ENCODE measurements around the gene TEAD1. TPM values are rescaled to one million over a fixed set of nuclear protein-coding genes. Genes with fewer than 3 reads are reported as not detected.

TEAD1 gene
- polyA plus RNA-seq, 1 donor from 2014 or later, result 12.2 TPM

DNA sequence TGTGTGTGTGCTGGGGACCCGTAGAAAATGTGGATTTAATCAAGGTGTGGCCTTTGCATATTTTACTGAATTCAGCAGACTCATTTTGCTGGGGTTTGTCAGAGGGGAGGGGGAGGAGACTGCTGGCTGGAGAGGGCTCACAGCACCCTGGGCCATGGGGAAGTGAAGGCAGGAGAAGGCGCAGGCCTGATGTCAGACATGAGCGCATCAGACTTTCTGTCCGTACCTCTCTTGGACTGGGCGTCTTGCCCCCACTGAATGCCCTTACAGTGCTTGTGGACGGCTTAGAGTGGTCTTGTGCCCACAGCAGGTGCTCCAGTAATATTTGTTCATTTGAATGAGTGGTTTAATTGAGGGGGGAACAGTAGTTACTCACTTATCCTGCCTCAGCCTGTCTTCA lies 75.2 kb downstream of the TEAD1 start:
- H3K9me3 ChIP-seq (ENCODE audit: low read length), result no peaks in the 10 kb centered on the region
- no peaks in the 10 kb centered on the region for H4K20me1 ChIP-seq (ENCODE audit: insufficient read depth)
- H3K4me2 ChIP-seq (ENCODE audit: low read length), result no peak overlapping the region
- peaks cover 50% of the 10 kb centered on the region for H3K79me2 ChIP-seq (replicated peaks; ENCODE audit: insufficient read depth, low read length)
- TF ChIP-seq SMC3 (conservative IDR thresholded peaks at IDR 0.05; ENCODE audit: poor library complexity) (no peak), EZH2 (IDR thresholded peaks at IDR 0.05; ENCODE audit: borderline replicate concordance, insufficient read depth, low read length, poor library complexity, severe bottlenecking) (no peak), EP300 (conservative IDR thresholded peaks at IDR 0.05; ENCODE audit: poor library complexity, severe bottlenecking) (no peak), POLR2AphosphoS5 (IDR thresholded peaks at IDR 0.05) (no peak), MXI1 (conservative IDR thresholded peaks at IDR 0.05; ENCODE audit: poor library complexity, severe bottlenecking) (no peak)
- TF ChIP-seq, protein P1, sequence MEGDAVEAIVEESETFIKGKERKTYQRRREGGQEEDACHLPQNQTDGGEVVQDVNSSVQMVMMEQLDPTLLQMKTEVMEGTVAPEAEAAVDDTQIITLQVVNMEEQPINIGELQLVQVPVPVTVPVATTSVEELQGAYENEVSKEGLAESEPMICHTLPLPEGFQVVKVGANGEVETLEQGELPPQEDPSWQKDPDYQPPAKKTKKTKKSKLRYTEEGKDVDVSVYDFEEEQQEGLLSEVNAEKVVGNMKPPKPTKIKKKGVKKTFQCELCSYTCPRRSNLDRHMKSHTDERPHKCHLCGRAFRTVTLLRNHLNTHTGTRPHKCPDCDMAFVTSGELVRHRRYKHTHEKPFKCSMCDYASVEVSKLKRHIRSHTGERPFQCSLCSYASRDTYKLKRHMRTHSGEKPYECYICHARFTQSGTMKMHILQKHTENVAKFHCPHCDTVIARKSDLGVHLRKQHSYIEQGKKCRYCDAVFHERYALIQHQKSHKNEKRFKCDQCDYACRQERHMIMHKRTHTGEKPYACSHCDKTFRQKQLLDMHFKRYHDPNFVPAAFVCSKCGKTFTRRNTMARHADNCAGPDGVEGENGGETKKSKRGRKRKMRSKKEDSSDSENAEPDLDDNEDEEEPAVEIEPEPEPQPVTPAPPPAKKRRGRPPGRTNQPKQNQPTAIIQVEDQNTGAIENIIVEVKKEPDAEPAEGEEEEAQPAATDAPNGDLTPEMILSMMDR (IDR thresholded peaks at IDR 0.05; ENCODE audit: poor library complexity, severe bottlenecking), result no peak
- no peak overlapping the region for H3K27ac ChIP-seq (ENCODE audit: low read length)
- no peak overlapping the region for H3K4me3 ChIP-seq (ENCODE audit: low read length)
- no peaks in the 10 kb centered on the region for H3K27me3 ChIP-seq (ENCODE audit: insufficient read depth, low read depth, low read length)
- no peaks in the 10 kb centered on the region for H3K36me3 ChIP-seq (ENCODE audit: insufficient read depth, low read length)
- no peaks in the 10 kb centered on the region for H3F3A ChIP-seq (ENCODE audit: insufficient read depth, low read length, poor library complexity, severe bottlenecking)
- no peak overlapping the region for H2AFZ ChIP-seq (ENCODE audit: low read depth, low read length)
- no peak overlapping the region for H3K9ac ChIP-seq (ENCODE audit: low read length)
- no peaks in the 10 kb centered on the region for H3K9me2 ChIP-seq (ENCODE audit: insufficient read depth, low read length)

DNA sequence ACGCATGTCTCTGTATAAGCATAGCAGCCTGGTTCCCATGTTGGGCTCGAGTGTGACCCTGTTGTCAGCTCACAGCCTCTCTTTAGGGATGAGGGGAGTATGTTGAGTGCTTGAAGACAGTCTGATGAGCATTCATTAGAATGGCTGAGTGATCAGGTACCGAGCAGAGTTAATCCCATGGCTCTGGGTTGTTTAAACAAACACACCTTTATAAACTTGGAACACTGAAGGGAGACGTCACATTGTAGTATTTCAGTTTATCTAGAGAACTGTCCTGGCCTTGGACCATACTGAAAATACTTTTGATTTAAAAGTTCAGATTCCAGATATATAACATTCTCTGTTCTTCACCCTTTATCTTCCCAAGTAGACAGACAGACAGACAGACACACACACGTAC lies 76.0 kb downstream of the TEAD1 start:
- H3K9me2 ChIP-seq (ENCODE audit: insufficient read depth, low read length), result no peaks in the 10 kb centered on the region
- H4K20me1 ChIP-seq (ENCODE audit: insufficient read depth), result no peaks in the 10 kb centered on the region
- no peaks in the 10 kb centered on the region for H3K27me3 ChIP-seq (ENCODE audit: insufficient read depth, low read depth, low read length)
- H3F3A ChIP-seq (ENCODE audit: insufficient read depth, low read length, poor library complexity, severe bottlenecking), result no peaks in the 10 kb centered on the region
- peaks cover 53% of the 10 kb centered on the region for H3K79me2 ChIP-seq (replicated peaks; ENCODE audit: insufficient read depth, low read length)
- H3K27ac ChIP-seq (ENCODE audit: low read length), result no peak overlapping the region
- H3K4me2 ChIP-seq (ENCODE audit: low read length), result no peak overlapping the region
- no peaks in the 10 kb centered on the region for H3K9me3 ChIP-seq (ENCODE audit: low read length)
- TF ChIP-seq EZH2 (IDR thresholded peaks at IDR 0.05; ENCODE audit: borderline replicate concordance, insufficient read depth, low read length, poor library complexity, severe bottlenecking), result no peak
- TF ChIP-seq, protein P1 (IDR thresholded peaks at IDR 0.05; ENCODE audit: poor library complexity, severe bottlenecking), result no peak
- no peak for TF ChIP-seq POLR2AphosphoS5 (IDR thresholded peaks at IDR 0.05)
- TF ChIP-seq EP300 (conservative IDR thresholded peaks at IDR 0.05; ENCODE audit: poor library complexity, severe bottlenecking), result no peak
- TF ChIP-seq, protein P2, sequence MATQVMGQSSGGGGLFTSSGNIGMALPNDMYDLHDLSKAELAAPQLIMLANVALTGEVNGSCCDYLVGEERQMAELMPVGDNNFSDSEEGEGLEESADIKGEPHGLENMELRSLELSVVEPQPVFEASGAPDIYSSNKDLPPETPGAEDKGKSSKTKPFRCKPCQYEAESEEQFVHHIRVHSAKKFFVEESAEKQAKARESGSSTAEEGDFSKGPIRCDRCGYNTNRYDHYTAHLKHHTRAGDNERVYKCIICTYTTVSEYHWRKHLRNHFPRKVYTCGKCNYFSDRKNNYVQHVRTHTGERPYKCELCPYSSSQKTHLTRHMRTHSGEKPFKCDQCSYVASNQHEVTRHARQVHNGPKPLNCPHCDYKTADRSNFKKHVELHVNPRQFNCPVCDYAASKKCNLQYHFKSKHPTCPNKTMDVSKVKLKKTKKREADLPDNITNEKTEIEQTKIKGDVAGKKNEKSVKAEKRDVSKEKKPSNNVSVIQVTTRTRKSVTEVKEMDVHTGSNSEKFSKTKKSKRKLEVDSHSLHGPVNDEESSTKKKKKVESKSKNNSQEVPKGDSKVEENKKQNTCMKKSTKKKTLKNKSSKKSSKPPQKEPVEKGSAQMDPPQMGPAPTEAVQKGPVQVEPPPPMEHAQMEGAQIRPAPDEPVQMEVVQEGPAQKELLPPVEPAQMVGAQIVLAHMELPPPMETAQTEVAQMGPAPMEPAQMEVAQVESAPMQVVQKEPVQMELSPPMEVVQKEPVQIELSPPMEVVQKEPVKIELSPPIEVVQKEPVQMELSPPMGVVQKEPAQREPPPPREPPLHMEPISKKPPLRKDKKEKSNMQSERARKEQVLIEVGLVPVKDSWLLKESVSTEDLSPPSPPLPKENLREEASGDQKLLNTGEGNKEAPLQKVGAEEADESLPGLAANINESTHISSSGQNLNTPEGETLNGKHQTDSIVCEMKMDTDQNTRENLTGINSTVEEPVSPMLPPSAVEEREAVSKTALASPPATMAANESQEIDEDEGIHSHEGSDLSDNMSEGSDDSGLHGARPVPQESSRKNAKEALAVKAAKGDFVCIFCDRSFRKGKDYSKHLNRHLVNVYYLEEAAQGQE (IDR thresholded peaks at IDR 0.05; ENCODE audit: borderline replicate concordance), result no peak
- no peak for TF ChIP-seq MXI1 (conservative IDR thresholded peaks at IDR 0.05; ENCODE audit: poor library complexity, severe bottlenecking)
- TF ChIP-seq TAF1 (IDR thresholded peaks at IDR 0.05; ENCODE audit: low read depth), result no peak
- no peak for TF ChIP-seq RAD21 (conservative IDR thresholded peaks at IDR 0.05)
- TF ChIP-seq SMC3 (conservative IDR thresholded peaks at IDR 0.05; ENCODE audit: poor library complexity), result no peak
- no peaks in the 10 kb centered on the region for H3K36me3 ChIP-seq (ENCODE audit: insufficient read depth, low read length)
- no peak overlapping the region for H3K9ac ChIP-seq (ENCODE audit: low read length)
- H2AFZ ChIP-seq (ENCODE audit: low read depth, low read length), result no peak overlapping the region
- H3K4me3 ChIP-seq (ENCODE audit: low read length), result no peak overlapping the region

Measured in neural cell (in vitro differentiated cells).